KOPT-K1 (cell line): ENCODE results near the gene LRCH3.
"Not testable (repeated sequence)": the region's sequence is repeated elsewhere in the genome, so short reads cannot be mapped to it uniquely, and the experiment has no call there.

ENCODE experiments used
- H3K27ac ChIP-seq: fragments of 200-600 bp; sonication (generic); 2 replicates; pipeline ENCODE4 v1.5.1; 2016; ENCODE audit warnings: antibody characterized with exemption, mild to moderate bottlenecking, low read depth, low read length; ENCODE audit not compliant: poor library complexity, severe bottlenecking
- H3K36me3 ChIP-seq: fragments of 200-600 bp; sonication (generic); 2 replicates; pipeline ENCODE4 v1.5.1; 2017; ENCODE audit warnings: antibody characterized with exemption, mild to moderate bottlenecking, low read length, moderate library complexity; ENCODE audit not compliant: insufficient read depth
- H3K9me3 ChIP-seq: fragments of 200-600 bp; sonication (generic); 2 replicates; pipeline ENCODE4 v1.5.1; 2017; ENCODE audit warnings: antibody characterized with exemption, low read length, mild to moderate bottlenecking; ENCODE audit not compliant: insufficient read depth, poor library complexity, severe bottlenecking

Gene LRCH3

GRCh38 chr3:197881270-197881969 lies 90.4 kb downstream of the LRCH3 start:
- Histone ChIP-seq H3K27ac (no peak overlapping the region), H3K36me3 (peaks cover 31% of the 10 kb centered on the region), H3K9me3 (no peaks in the 10 kb centered on the region)

- Histone ChIP-seq H3K9me3 (no peaks in the 10 kb centered on the region), H3K36me3 (peaks cover 28% of the 10 kb centered on the region), H3K27ac (no peak overlapping the region)
Measured at GRCh38 chr3:197881970-197882338, 90.9 kb downstream of the LRCH3 start.

GRCh38 chr3:197882586-197882985 lies 91.5 kb downstream of the LRCH3 start:
- H3K9me3 ChIP-seq = no peaks in the 10 kb centered on the region

GRCh38 chr3:197883541-197883940 lies 92.5 kb downstream of the LRCH3 start:
- H3K27ac ChIP-seq = no peak overlapping the region
- H3K9me3 ChIP-seq = no peaks in the 10 kb centered on the region

More at GRCh38 chr3:197882586-197882985, 91.5 kb downstream of the LRCH3 start:
- H3K36me3 ChIP-seq = peaks cover 24% of the 10 kb centered on the region
- H3K27ac ChIP-seq = no peak overlapping the region

GRCh38 chr3:197884330-197884729 lies 93.3 kb downstream of the LRCH3 start:
- peaks cover 18% of the 10 kb centered on the region for H3K36me3 ChIP-seq
- not testable (repeated sequence) for H3K27ac ChIP-seq, H3K9me3 ChIP-seq

More at GRCh38 chr3:197883541-197883940, 92.5 kb downstream of the LRCH3 start:
- peaks cover 18% of the 10 kb centered on the region for H3K36me3 ChIP-seq

GRCh38 chr3:197886052-197886451 lies 95.0 kb downstream of the LRCH3 start:
- not testable (repeated sequence) for H3K9me3 ChIP-seq, H3K27ac ChIP-seq
- peaks cover 18% of the 10 kb centered on the region for H3K36me3 ChIP-seq

- H3K9me3 ChIP-seq, H3K27ac ChIP-seq: not testable (repeated sequence)
- peaks cover 18% of the 10 kb centered on the region for H3K36me3 ChIP-seq
Measured at GRCh38 chr3:197887430-197888053, 96.5 kb downstream of the LRCH3 start.

GRCh38 chr3:197888511-197888910 lies 97.5 kb downstream of the LRCH3 start:
- Histone ChIP-seq H3K27ac (no peak overlapping the region), H3K9me3 (no peaks in the 10 kb centered on the region), H3K36me3 (peaks cover 16% of the 10 kb centered on the region)

- Histone ChIP-seq H3K27ac (no peak overlapping the region), H3K9me3 (no peaks in the 10 kb centered on the region), H3K36me3 (peaks cover 8% of the 10 kb centered on the region; the same call in 1 of the 2 replicates)
Measured at GRCh38 chr3:197889204-197889930, 98.3 kb downstream of the LRCH3 start.

- no peaks in the 10 kb centered on the region for H3K9me3 ChIP-seq
- no peak overlapping the region for H3K27ac ChIP-seq
- H3K36me3 ChIP-seq = no peaks in the 10 kb centered on the region; the same call in 1 of the 2 replicates
Measured at GRCh38 chr3:197890693-197891092, 99.6 kb downstream of the LRCH3 start.

GRCh38 chr3:197892162-197892561 lies 101.1 kb downstream of the LRCH3 start:
- no peaks in the 10 kb centered on the region; the same call in 1 of the 2 replicates for H3K36me3 ChIP-seq
- no peak overlapping the region for H3K27ac ChIP-seq
- H3K9me3 ChIP-seq = no peaks in the 10 kb centered on the region

- no peaks in the 10 kb centered on the region for H3K36me3 ChIP-seq
Measured at GRCh38 chr3:197896421-197896820, 105.4 kb downstream of the LRCH3 start.

GRCh38 chr3:197899833-197900478 lies 108.9 kb downstream of the LRCH3 start:
- Histone ChIP-seq H3K27ac (no peak overlapping the region), H3K9me3 (no peaks in the 10 kb centered on the region), H3K36me3 (no peaks in the 10 kb centered on the region)

More at GRCh38 chr3:197896421-197896820, 105.4 kb downstream of the LRCH3 start:
- no peak overlapping the region for H3K27ac ChIP-seq
- no peaks in the 10 kb centered on the region for H3K9me3 ChIP-seq

- Histone ChIP-seq H3K36me3 (no peaks in the 10 kb centered on the region), H3K27ac (no peak overlapping the region), H3K9me3 (no peaks in the 10 kb centered on the region)
Measured at GRCh38 chr3:197901626-197902025, 110.6 kb downstream of the LRCH3 start.
